Gastrocnemius medialis (tissue), 4 donors: ENCODE measurements around the gene MEIKIN. TPM values are rescaled to one million over a fixed set of nuclear protein-coding genes. Genes with fewer than 3 reads are reported as not detected.

Source experiments
- ATAC-seq, 2 donors: fragments of 150-250 bp; one replicate each; pipeline ENCODE4 v1.9.1; 2016
- DNase-seq, 2 donors: peaks; one replicate each; pipeline ENCODE4 v3.0.0-alpha.2; 2019
- H3K27ac ChIP-seq, 4 donors: fragments of 200-600 bp; sonication (generic); 1 replicate in 1 of 4; 2 replicates in 3 of 4; pipeline ENCODE4 v1.5.1; 2016 to 2018; ENCODE audit warnings: mild to moderate bottlenecking in 2 of 4, moderate library complexity in 1 of 4
- H3K27me3 ChIP-seq, 3 donors: fragments of 200-600 bp; sonication (generic) in 2 of 3; 1 replicate in 1 of 3; 2 replicates in 2 of 3; pipeline versions ENCODE4 v1.5.1 to v1.6.0; 2016 to 2019; ENCODE audit warnings: mild to moderate bottlenecking in 1 of 3, moderate library complexity in 1 of 3
- H3K36me3 ChIP-seq, 2 donors: fragments of 200-600 bp; sonication (generic) in 1 of 2; one replicate each; pipeline ENCODE4 v1.5.1; 2017 to 2018
- H3K4me1 ChIP-seq, 2 donors: fragments of 200-600 bp; sonication (generic) in 1 of 2; one replicate each; pipeline ENCODE4 v1.5.1; 2016 to 2017; ENCODE audit warnings: mild to moderate bottlenecking in 2 of 2
- H3K4me3 ChIP-seq, 4 donors: fragments of 200-600 bp; sonication (generic) in 3 of 4; 1 replicate in 1 of 4; 2 replicates in 3 of 4; pipeline ENCODE4 v1.5.1; 2016 to 2019; ENCODE audit warnings: mild to moderate bottlenecking in 2 of 4
- H3K9me3 ChIP-seq, 3 donors: fragments of 200-600 bp; sonication (generic) in 2 of 3; 1 replicate in 1 of 3; 2 replicates in 2 of 3; pipeline ENCODE4 v1.5.1; 2016 to 2019
- CTCF ChIP-seq, 5 experiments: fragments of 450-650 bp in 3 of 5; fragments of 200-600 bp in 2 of 5; sonication (generic) in 2 of 5; IDR thresholded peaks in 4 of 5; conservative IDR thresholded peaks in 1 of 5; 1 replicate in 4 of 5; 2 replicates in 1 of 5; pipeline ENCODE4 v1.5.1; 2016 to 2019; ENCODE audit warnings: antibody characterized with exemption in 5 of 5, mild to moderate bottlenecking in 3 of 5, moderate library complexity in 3 of 5
- POLR2A ChIP-seq, 2 donors: fragments of 450-650 bp; IDR thresholded peaks; one replicate each; pipeline ENCODE4 v1.6.1; 2017; ENCODE audit warnings: antibody characterized with exemption in 2 of 2, mild to moderate bottlenecking in 2 of 2, moderate library complexity in 2 of 2
- in situ Hi-C, 4 donors: fragments of 200-750 bp; cut with MboI; loops; one replicate each; pipeline versions ENCODE4 v1.15.0 to v1.8.0; 2017; ENCODE audit warnings: low sequenced_read_pairs in 4 of 4
- intact Hi-C: fragments of 100-400 bp; cut with DNase I; formaldehyde crosslinking; loops from one replicate; pipeline ENCODE4 v1.15.1; 2023; ENCODE audit warnings: low total_unique reads
- total RNA-seq, 4 donors: library from RNA; depleted of rRNA; stranded (reverse); fragments of >200 nt; gene quantifications; one replicate each; pipeline versions ENCODE4 v1.1.0 to v1.2.3, GENCODE V29; 2016

The MEIKIN gene
- total RNA-seq, 4 donors from 2014 or later: not detected

- H3K4me1 ChIP-seq: peaks cover 67 to 82% of the 10 kb centered on the region in 2 donors
- intact Hi-C loops: no loop called here
Measured at GRCh38 chr5:131769961-131770360, 175.5 kb downstream of the MEIKIN start.

GRCh38 chr5:131769336-131769735 is 176.1 kb downstream of the MEIKIN start:
- H3K9me3 ChIP-seq: no peaks in the 10 kb centered on the region
- in situ Hi-C loops: loop anchor here in 1 of 4 donors (25.0 kb wide), 1 partner anchor 607 kb away; the partner anchor contains the start of genes HINT1 and LYRM7
- no peak overlapping the region for H3K4me3 ChIP-seq
- no peak for TF ChIP-seq CTCF (IDR thresholded peaks at IDR 0.05 in 4 of 5, conservative IDR thresholded peaks at IDR 0.05 in 1 of 5)
- TF ChIP-seq POLR2A (IDR thresholded peaks at IDR 0.05): no peak
- intact Hi-C loops: no loop called here
- peak overlapping the region in 2 of 4 donors; percentile 32 to 59 for H3K27ac ChIP-seq
- DNase-seq (no peak), ATAC-seq (no peak)
- no peaks in the 10 kb centered on the region for H3K27me3 ChIP-seq
- peaks cover 61 to 76% of the 10 kb centered on the region in 2 donors for H3K4me1 ChIP-seq
- H3K36me3 ChIP-seq: no peaks in the 10 kb centered on the region

More at GRCh38 chr5:131769961-131770360, 175.5 kb downstream of the MEIKIN start:
- Histone ChIP-seq H3K27ac (peak overlapping the region; percentile 24 to 59 (median 36)), H3K4me3 (no peak overlapping the region), H3K36me3 (no peaks in the 10 kb centered on the region), H3K27me3 (no peaks in the 10 kb centered on the region), H3K9me3 (no peaks in the 10 kb centered on the region)
- TF ChIP-seq POLR2A (IDR thresholded peaks at IDR 0.05) (no peak), CTCF (IDR thresholded peaks at IDR 0.05 in 4 of 5, conservative IDR thresholded peaks at IDR 0.05 in 1 of 5) (no peak)
- in situ Hi-C loops: loop anchor here in 1 of 4 donors (25.0 kb wide), 1 partner anchor 608 kb away; the partner anchor contains the start of genes HINT1 and LYRM7
- DNase-seq (no peak), ATAC-seq (no peak)

- no peaks in the 10 kb centered on the region for H3K9me3 ChIP-seq
- peaks cover 47 to 62% of the 10 kb centered on the region in 2 donors for H3K4me1 ChIP-seq
- DNase-seq (no peak), ATAC-seq (no peak)
- TF ChIP-seq POLR2A (IDR thresholded peaks at IDR 0.05) (no peak), CTCF (IDR thresholded peaks at IDR 0.05 in 4 of 5, conservative IDR thresholded peaks at IDR 0.05 in 1 of 5) (no peak)
- in situ Hi-C loops: loop anchor here in 1 of 4 donors (25.0 kb wide), 1 partner anchor 606 kb away; the partner anchor contains the start of genes HINT1 and LYRM7
- no peaks in the 10 kb centered on the region for H3K27me3 ChIP-seq
- intact Hi-C loops: no loop called here
- H3K27ac ChIP-seq: no peak overlapping the region
- no peak overlapping the region for H3K4me3 ChIP-seq
- H3K36me3 ChIP-seq: no peaks in the 10 kb centered on the region
Measured at GRCh38 chr5:131767891-131768290, 177.6 kb downstream of the MEIKIN start.

GRCh38 chr5:131766689-131767088 is 178.8 kb downstream of the MEIKIN start:
- no peak for DNase-seq
- no peak for TF ChIP-seq CTCF (IDR thresholded peaks at IDR 0.05 in 4 of 5, conservative IDR thresholded peaks at IDR 0.05 in 1 of 5)
- TF ChIP-seq POLR2A (IDR thresholded peaks at IDR 0.05): no peak
- ATAC-seq: peak; percentile 11 to 22
- Histone ChIP-seq H3K27me3 (no peaks in the 10 kb centered on the region), H3K36me3 (no peaks in the 10 kb centered on the region), H3K4me3 (no peak overlapping the region), H3K27ac (peak overlapping the region in 3 of 4 donors; percentile 4 to 23 (median 21)), H3K9me3 (no peaks in the 10 kb centered on the region), H3K4me1 (peaks cover 35 to 55% of the 10 kb centered on the region in 2 donors)
- intact Hi-C loops (no loop called here), in situ Hi-C loops (loop anchor here in 1 of 4 donors (25.0 kb wide), 1 partner anchor 604 kb away; the partner anchor contains the start of genes HINT1 and LYRM7)
